GM18508 (cell line): ENCODE measurements around the gene THBS3.
"Not testable (repeated sequence)": the region's sequence is repeated elsewhere in the genome, so short reads cannot be mapped to it uniquely, and the experiment has no call there.

Experiments used
- ATAC-seq: cut with Tn5 transposase; IDR thresholded peaks from one replicate; pipeline ENCODE4 v1.9.1; 2021; ENCODE audit warnings: moderate number of reproducible peaks; ENCODE audit not compliant: insufficient read depth, unreplicated experiment

Gene THBS3

DNA sequence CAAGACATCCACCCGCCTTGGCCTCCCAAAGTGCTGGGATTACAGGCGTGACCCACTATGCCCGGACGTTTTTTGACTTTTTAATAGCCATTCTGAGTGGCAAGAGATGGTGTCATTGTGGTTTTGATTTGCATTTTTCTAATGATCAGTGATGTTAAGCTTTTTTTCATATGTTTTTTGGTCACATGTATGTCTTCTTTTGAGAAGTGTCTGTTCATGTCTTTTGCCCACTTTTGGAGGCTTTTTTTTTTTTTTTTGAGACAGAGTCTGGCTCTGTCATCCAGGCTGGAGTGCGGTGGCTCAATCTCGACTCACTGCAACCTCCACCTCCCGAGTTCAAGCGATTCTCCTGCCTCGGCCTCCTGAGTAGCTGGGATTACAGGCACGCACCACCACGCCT lies 43.1 kb downstream of the THBS3 start:
- not testable (repeated sequence) for ATAC-seq

DNA sequence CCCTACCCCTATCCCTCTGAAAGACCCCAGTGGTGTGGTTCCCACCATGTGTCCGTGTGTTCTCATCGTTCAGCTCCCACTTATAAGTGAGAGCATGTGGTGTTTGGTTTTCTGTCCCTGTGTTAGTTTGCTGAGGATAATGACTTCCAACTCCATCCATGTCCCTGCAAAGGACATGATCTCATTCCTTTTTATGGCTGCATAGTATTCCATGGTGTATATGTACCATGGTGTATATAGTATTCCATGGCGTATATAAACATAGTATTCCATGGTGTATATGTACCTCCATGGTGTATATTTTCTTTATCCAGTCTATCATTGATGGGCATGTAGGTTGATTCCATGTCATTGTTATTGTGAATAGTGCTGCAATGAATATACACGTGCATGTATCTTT lies 43.9 kb downstream of the THBS3 start:
- not testable (repeated sequence) for ATAC-seq

DNA sequence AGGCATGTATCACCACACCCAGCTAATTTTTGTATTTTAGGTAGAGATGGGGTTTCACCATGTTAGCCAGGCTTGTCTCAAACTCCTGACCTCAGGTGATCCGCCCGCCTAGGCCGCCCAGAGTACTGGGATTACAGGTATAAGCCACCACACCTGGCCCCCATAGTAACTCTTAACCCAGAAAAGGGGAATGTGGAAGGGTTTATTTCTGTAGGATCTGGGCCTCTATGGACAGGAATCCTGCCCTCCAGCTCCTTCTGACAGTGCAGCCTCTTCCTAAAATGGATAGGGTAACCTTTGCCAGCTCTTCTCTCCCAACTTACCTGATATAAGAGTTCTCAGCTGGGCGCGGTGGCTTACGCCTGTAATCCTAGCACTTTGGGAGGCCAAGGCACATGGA lies 45.1 kb downstream of the THBS3 start:
- not testable (repeated sequence) for ATAC-seq

DNA sequence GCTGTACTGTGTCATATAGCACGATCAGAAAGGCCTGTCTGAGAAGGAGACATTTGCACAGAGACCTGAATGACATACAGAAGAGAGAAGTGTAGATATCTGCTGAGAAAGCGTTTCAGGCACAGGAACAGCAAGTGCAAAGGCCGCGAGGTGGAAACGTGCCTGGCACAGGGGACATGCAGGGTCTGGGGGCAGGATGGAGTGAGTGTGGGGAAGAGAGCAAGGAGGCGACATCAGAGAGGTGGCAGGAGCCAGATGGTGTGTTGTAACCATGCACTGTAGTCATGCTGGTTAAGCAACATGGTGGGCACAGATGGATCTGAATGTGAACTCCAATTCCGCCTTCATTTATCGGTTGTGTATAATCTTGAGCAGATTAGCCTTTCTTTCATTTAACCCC lies 47.6 kb downstream of the THBS3 start:
- ATAC-seq, result no peak

DNA sequence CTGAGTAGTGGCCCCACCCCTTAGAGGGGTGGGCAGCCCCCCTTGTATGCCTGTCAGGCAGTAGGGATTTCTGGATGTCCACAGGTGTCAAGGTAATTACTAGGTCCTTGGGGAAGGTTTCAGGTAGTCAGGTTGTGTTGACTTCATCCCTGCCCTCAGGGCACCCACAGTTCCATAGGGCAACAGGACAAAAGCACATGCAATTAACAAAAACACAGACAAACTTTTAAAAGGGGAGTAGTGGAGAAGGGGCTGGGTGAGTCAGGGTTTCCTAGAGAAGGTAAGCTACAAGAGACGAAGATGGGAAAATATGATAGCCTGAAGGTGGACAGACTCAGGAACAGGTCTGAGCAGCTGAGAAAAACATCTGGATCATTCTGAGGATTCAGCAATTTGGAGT lies 48.7 kb downstream of the THBS3 start:
- no peak for ATAC-seq

DNA sequence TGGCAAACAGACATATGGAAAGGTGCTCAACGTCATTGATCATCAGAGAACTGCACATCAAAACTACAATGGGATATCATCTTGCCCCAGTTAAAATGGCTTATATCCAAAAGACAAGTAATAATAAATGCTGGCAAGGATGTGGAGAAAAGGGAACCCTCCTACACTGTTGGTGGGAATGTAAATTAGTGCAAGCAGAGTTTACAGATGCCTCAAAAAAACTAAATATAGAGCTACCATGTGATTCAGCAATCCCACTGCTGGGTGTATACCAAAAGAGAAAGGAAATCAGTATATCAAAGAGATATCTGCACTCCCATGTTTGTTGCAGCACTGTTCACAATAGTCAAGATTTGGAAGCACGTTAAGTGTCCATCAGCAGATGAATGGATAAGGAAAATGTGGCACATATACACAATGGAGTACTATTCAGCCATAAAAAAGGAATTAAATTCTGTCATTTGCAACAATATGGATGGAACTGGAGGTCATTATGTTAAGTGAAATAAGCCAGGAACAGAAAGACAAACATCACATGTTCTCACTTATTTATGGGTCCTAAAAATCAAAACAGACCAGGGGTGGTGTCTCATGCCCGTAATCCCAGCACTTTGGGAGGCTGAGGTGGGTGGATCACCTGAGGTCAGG lies 51.6 kb downstream of the THBS3 start:
- not testable (repeated sequence) for ATAC-seq
